H9 (cell line): ENCODE measurements around the gene FXYD3. TPM values are rescaled to one million over a fixed set of nuclear protein-coding genes. Genes with fewer than 3 reads are reported as not detected.

Source experiments
- DNase-seq: peaks from one replicate; pipeline ENCODE4 v3.0.0-alpha.2; 2017
- H2AFZ ChIP-seq: one replicate; pipeline ENCODE4 v1.6.1; 2013; ENCODE audit warnings: mild to moderate bottlenecking, low read length, control low read depth, moderate library complexity
- H2AK5ac ChIP-seq: 2 replicates; pipeline ENCODE4 v1.6.1; 2013; ENCODE audit warnings: low read length, control low read depth, mixed read lengths; ENCODE audit not compliant: insufficient read length
- H2BK120ac ChIP-seq: one replicate; pipeline ENCODE4 v1.6.1; 2013; ENCODE audit warnings: low read depth, mild to moderate bottlenecking, low read length, control low read depth, inconsistent platforms; ENCODE audit not compliant: poor library complexity, severe bottlenecking
- H2BK12ac ChIP-seq: 2 replicates; pipeline ENCODE4 v1.6.1; 2013; ENCODE audit warnings: low read length, control low read depth, mixed read lengths, low read depth; ENCODE audit not compliant: insufficient read length
- H2BK15ac ChIP-seq: 2 replicates; pipeline ENCODE4 v1.6.1; 2013; ENCODE audit warnings: low read depth, low read length, control low read depth
- H2BK20ac ChIP-seq: one replicate; pipeline ENCODE4 v1.6.1; 2013; ENCODE audit warnings: low read depth, mild to moderate bottlenecking, low read length, control low read depth, inconsistent platforms; ENCODE audit not compliant: poor library complexity, severe bottlenecking
- H2BK5ac ChIP-seq: 2 replicates; pipeline ENCODE4 v1.6.1; 2013; ENCODE audit warnings: low read length, control low read depth, mixed read lengths; ENCODE audit not compliant: insufficient read length
- H3K14ac ChIP-seq: 2 replicates; pipeline ENCODE4 v1.6.1; 2013; ENCODE audit warnings: low read length, control low read depth; ENCODE audit not compliant: insufficient read depth
- H3K18ac ChIP-seq: 2 replicates; pipeline ENCODE4 v1.6.1; 2013; ENCODE audit warnings: low read depth, mild to moderate bottlenecking, mixed read lengths, low read length, control low read depth; ENCODE audit not compliant: insufficient read length
- H3K23ac ChIP-seq: 2 replicates; pipeline ENCODE4 v1.6.1; 2013; ENCODE audit warnings: low read length, control low read depth, mixed read lengths, low read depth; ENCODE audit not compliant: insufficient read length
- H3K23me2 ChIP-seq: 2 replicates; pipeline ENCODE4 v1.6.1; 2013; ENCODE audit warnings: low read depth, mild to moderate bottlenecking, mixed read lengths, low read length, control low read depth; ENCODE audit not compliant: insufficient read length, poor library complexity, severe bottlenecking
- H3K27ac ChIP-seq: 2 replicates; pipeline ENCODE4 v1.5.1; 2013; ENCODE audit warnings: low read length, control low read depth, mixed read lengths, low read depth; ENCODE audit not compliant: insufficient read length
- H3K27me3 ChIP-seq: 2 replicates; pipeline ENCODE4 v1.6.1; 2013; ENCODE audit warnings: low read length, control low read depth, inconsistent platforms; ENCODE audit not compliant: insufficient read depth
- H3K4ac ChIP-seq: 2 replicates; pipeline ENCODE4 v1.6.1; 2013; ENCODE audit warnings: low read depth, mild to moderate bottlenecking, control low read depth, inconsistent platforms, low read length, moderate library complexity
- H3K4me1 ChIP-seq: 2 replicates; pipeline ENCODE4 v1.6.1; 2013; ENCODE audit warnings: low read length, control low read depth, inconsistent platforms; ENCODE audit not compliant: insufficient read depth
- H3K4me2 ChIP-seq: 2 replicates; pipeline ENCODE4 v1.6.1; 2013; ENCODE audit warnings: low read length, control low read depth, mixed read lengths; ENCODE audit not compliant: insufficient read length, insufficient read depth
- H3K56ac ChIP-seq: 2 replicates; pipeline ENCODE4 v1.6.1; 2013; ENCODE audit warnings: low read depth, mild to moderate bottlenecking, mixed read lengths, low read length, control low read depth; ENCODE audit not compliant: insufficient read length
- H3K79me1 ChIP-seq: 2 replicates; pipeline ENCODE4 v1.6.1; 2013; ENCODE audit warnings: low read depth, mild to moderate bottlenecking, moderate library complexity, low read length, control low read depth, inconsistent platforms; ENCODE audit not compliant: insufficient read depth, poor library complexity, severe bottlenecking
- H3K79me2 ChIP-seq: 2 replicates; pipeline ENCODE4 v1.6.1; 2013; ENCODE audit warnings: low read length, control low read depth, inconsistent platforms; ENCODE audit not compliant: insufficient read depth
- H3K9ac ChIP-seq: 2 replicates; pipeline ENCODE4 v1.6.1; 2013; ENCODE audit warnings: low read length, control low read depth, mixed read lengths; ENCODE audit not compliant: insufficient read length; ENCODE audit errors: extremely low read depth
- H3K9me3 ChIP-seq: one replicate; pipeline ENCODE4 v1.6.1; 2013; ENCODE audit warnings: low read depth, low read length, inconsistent platforms; ENCODE audit not compliant: control insufficient read depth
- H3T11ph ChIP-seq: one replicate; pipeline ENCODE4 v1.6.1; 2013; ENCODE audit warnings: mild to moderate bottlenecking, low read length, control low read depth, inconsistent platforms
- H4K20me1 ChIP-seq: one replicate; pipeline ENCODE4 v1.6.1; 2013; ENCODE audit not compliant: control insufficient read depth, insufficient read length, insufficient read depth
- H4K5ac ChIP-seq: 2 replicates; pipeline ENCODE4 v1.6.1; 2013; ENCODE audit warnings: low read depth, mild to moderate bottlenecking, mixed read lengths, low read length, control low read depth; ENCODE audit not compliant: insufficient read length
- H4K8ac ChIP-seq: replicated peaks from 2 replicates; pipeline ENCODE4 v1.6.1; 2013; ENCODE audit warnings: low read length, control low read depth, mixed read lengths, low read depth; ENCODE audit not compliant: insufficient read length
- H4K91ac ChIP-seq: 2 replicates; pipeline ENCODE4 v1.6.1; 2013; ENCODE audit warnings: low read depth, mild to moderate bottlenecking, moderate library complexity, mixed read lengths, low read length, control low read depth; ENCODE audit not compliant: insufficient read length
- H3K27ac Mint-ChIP-seq, 3 experiments: 2 replicates in 2 of 3; 3 replicates in 1 of 3; pipeline ENCODE4 v1.8.0; 2020 to 2021; ENCODE audit warnings: mixed read lengths in 3 of 3, mild to moderate bottlenecking in 1 of 3, moderate library complexity in 1 of 3
- H3K27me3 Mint-ChIP-seq: 2 replicates; pipeline ENCODE4 v1.8.0; 2021; ENCODE audit warnings: low read depth, mild to moderate bottlenecking, moderate library complexity, mixed read lengths
- H3K36me3 Mint-ChIP-seq, 3 experiments: 2 replicates in 2 of 3; 3 replicates in 1 of 3; pipeline ENCODE4 v1.8.0; 2020 to 2021; ENCODE audit warnings: low read depth in 3 of 3, mixed read lengths in 3 of 3; ENCODE audit not compliant: insufficient read depth in 1 of 3
- H3K4me1 Mint-ChIP-seq, 2 experiments: 2 replicates each; pipeline ENCODE4 v1.8.0; 2020; ENCODE audit warnings: mixed read lengths in 2 of 2
- H3K4me3 Mint-ChIP-seq, 2 experiments: 2 replicates in 1 of 2; 3 replicates in 1 of 2; pipeline ENCODE4 v1.8.0; 2020 to 2021; ENCODE audit warnings: mild to moderate bottlenecking in 2 of 2, mixed read lengths in 2 of 2, moderate library complexity in 1 of 2
- H3K9me3 Mint-ChIP-seq, 2 experiments: 2 replicates in 1 of 2; 3 replicates in 1 of 2; pipeline ENCODE4 v1.8.0; 2020; ENCODE audit warnings: mild to moderate bottlenecking in 2 of 2, mixed read lengths in 2 of 2, moderate library complexity in 1 of 2
- WGBS: extraction: QIAGEN DNeasy Blood & Tissue Kit; methylation state at CpG from one replicate; pipeline ENCODE4 v1.1.7; 2013; ENCODE audit warnings: missing lambda C conversion rate, low lambda C conversion rate, mixed read lengths; ENCODE audit not compliant: insufficient read length; ENCODE audit errors: extremely low coverage; 5-methylcytosine and 5-hydroxymethylcytosine counted together
- total RNA-seq: library from RNA; stranded (reverse); gene quantifications from 2 replicates; pipeline ENCODE4 v1.2.1, GENCODE V29; 2021
- TF ChIP-seq, protein P1 (sequence below): fragments of 200-600 bp; sonication (generic); conservative IDR thresholded peaks from 3 replicates; pipeline ENCODE4 v1.8.0; 2021; ENCODE audit warnings: antibody characterized with exemption, mild to moderate bottlenecking

The FXYD3 gene
- total RNA-seq, 1 experiment from 2014 or later: 1.5 TPM

DNA sequence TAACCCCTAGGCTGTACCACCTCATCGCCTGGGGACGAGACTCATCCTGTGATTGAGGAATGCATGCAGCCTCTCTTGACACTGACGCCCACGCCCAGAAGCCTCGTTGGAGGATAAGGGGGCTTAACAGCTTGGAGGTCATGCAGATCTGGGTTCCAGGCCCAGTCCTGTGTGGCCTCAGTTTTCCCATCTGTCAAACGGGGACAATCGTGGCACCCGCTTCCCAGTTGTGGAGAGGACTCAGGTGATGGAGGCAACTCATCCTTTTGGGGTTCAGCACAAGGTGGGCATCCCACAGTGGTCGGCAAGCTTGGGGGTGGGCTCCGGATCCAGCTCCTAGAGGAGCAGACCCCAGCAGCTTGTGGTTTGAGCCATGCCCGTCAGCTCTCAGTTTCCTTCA is 20.6 kb downstream of the FXYD3 start:
- Histone ChIP-seq H3K79me2 (no peaks in the 10 kb centered on the region), H2AFZ (no peak overlapping the region), H3K14ac (no peak overlapping the region), H3K23ac (no peak overlapping the region), H4K91ac (no peak overlapping the region), H3K4me2 (no peak overlapping the region), H3K18ac (no peak overlapping the region), H3T11ph (no peak overlapping the region), H2BK12ac (no peak overlapping the region), H3K27ac (no peak overlapping the region), H3K27me3 (no peaks in the 10 kb centered on the region; the same call in 1 of the 2 replicates), H3K4me1 (peaks cover 2% of the 10 kb centered on the region; the same call in 1 of the 2 replicates), H2AK5ac (no peak overlapping the region), H2BK120ac (no peak overlapping the region), H3K79me1 (no peaks in the 10 kb centered on the region), H3K9me3 (no peaks in the 10 kb centered on the region), H2BK15ac (no peak overlapping the region), H4K8ac (no peak overlapping the region), H4K20me1 (no peaks in the 10 kb centered on the region), H3K56ac (no peak overlapping the region), H4K5ac (no peak overlapping the region), H3K9ac (no peak overlapping the region), H3K4ac (no peak overlapping the region), H2BK5ac (no peak overlapping the region), H2BK20ac (no peak overlapping the region), H3K23me2 (peaks cover 3% of the 10 kb centered on the region)
- H3K27ac Mint-ChIP-seq: no peak overlapping the region
- no peak overlapping the region for H3K4me3 Mint-ChIP-seq
- H3K27me3 Mint-ChIP-seq: peaks cover 26% of the 10 kb centered on the region
- TF ChIP-seq, protein P1, sequence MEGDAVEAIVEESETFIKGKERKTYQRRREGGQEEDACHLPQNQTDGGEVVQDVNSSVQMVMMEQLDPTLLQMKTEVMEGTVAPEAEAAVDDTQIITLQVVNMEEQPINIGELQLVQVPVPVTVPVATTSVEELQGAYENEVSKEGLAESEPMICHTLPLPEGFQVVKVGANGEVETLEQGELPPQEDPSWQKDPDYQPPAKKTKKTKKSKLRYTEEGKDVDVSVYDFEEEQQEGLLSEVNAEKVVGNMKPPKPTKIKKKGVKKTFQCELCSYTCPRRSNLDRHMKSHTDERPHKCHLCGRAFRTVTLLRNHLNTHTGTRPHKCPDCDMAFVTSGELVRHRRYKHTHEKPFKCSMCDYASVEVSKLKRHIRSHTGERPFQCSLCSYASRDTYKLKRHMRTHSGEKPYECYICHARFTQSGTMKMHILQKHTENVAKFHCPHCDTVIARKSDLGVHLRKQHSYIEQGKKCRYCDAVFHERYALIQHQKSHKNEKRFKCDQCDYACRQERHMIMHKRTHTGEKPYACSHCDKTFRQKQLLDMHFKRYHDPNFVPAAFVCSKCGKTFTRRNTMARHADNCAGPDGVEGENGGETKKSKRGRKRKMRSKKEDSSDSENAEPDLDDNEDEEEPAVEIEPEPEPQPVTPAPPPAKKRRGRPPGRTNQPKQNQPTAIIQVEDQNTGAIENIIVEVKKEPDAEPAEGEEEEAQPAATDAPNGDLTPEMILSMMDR: no peak
- no peak for DNase-seq
- H3K9me3 Mint-ChIP-seq: no peaks in the 10 kb centered on the region; a peak in 1 of 5 replicates
- no CpG with 5 or more reads among the region's 11 CpGs for WGBS
- H3K4me1 Mint-ChIP-seq: peaks cover 23 to 36% of the 10 kb centered on the region in 2 experiments
- H3K36me3 Mint-ChIP-seq: peaks cover 0 to 3% (median 0%) of the 10 kb centered on the region in 3 experiments; a peak in 1 of 7 replicates
